GM12878 (cell line): Measurements from ENCODE around the gene CIROP. TPM values are rescaled to one million over a fixed set of nuclear protein-coding genes. Genes with fewer than 3 reads are reported as not detected.
A peak's percentile ranks its signal among the peaks of the same experiment; 100 is the strongest.

ENCODE experiments used
- ATAC-seq: fragments of 200-7000 bp; cut with Tn5 transposase; 3 replicates; pipeline ENCODE4 v1.9.1; 2020; ENCODE audit warnings: mild to moderate bottlenecking, moderate library complexity
- BruUV-seq: library from RNA; stranded (reverse); fragments of 400-500 nt; replicated peaks from 2 replicates; lab custom pipeline; 2021; lab: Mats Ljungman, UMichigan
- CTCF ChIA-PET: fragments of 300-600 bp; sonication (Branson Sonifier 250); formaldehyde crosslinking; extraction: SDS; loops from one replicate; lab custom pipeline; 2021; ENCODE audit warnings: inconsistent platforms; lab: Yijun Ruan, JAX
- POLR2A ChIA-PET: fragments of 350-600 bp; formaldehyde crosslinking; extraction: SDS; loops from one replicate; lab custom pipeline; 2021; ENCODE audit warnings: inconsistent platforms; lab: Charles Lee
- RAD21 ChIA-PET: fragments of 300-600 bp; sonication (Branson Sonifier 250); formaldehyde crosslinking; loops from one replicate; lab custom pipeline; 2023; ENCODE audit warnings: antibody characterized with exemption; ENCODE audit not compliant: unreplicated experiment; lab: Charles Lee
- SMC1A ChIA-PET: fragments of 300-600 bp; sonication (Branson Sonifier 250); formaldehyde crosslinking; loops from one replicate; lab custom pipeline; 2023; ENCODE audit not compliant: unreplicated experiment, uncharacterized antibody; lab: Charles Lee
- DNase-seq: peaks from one replicate; pipeline ENCODE4 v3.0.0-alpha.2; 2011; ENCODE audit warnings: low read depth, low spot score
- FAIRE-seq: peaks from 3 replicates; lab custom pipeline; 2011; peaks lifted over from hg19 to GRCh38; lab: Jason Lieb, UNC
- H2AFZ ChIP-seq: 2 replicates; pipeline ENCODE4 v1.6.0; 2011; ENCODE audit warnings: low read depth, low read length, control low read depth; ENCODE audit not compliant: control insufficient read depth
- H3K27ac ChIP-seq: 2 replicates; pipeline ENCODE4 v1.5.1; 2011; ENCODE audit warnings: control low read depth; ENCODE audit not compliant: control insufficient read depth, insufficient read depth
- H3K27me3 ChIP-seq, 2 experiments: replicated peaks in 1 of 2; 2 replicates each; pipeline versions ENCODE4 v1.6.0 to v1.6.1; 2011; ENCODE audit warnings: low read length in 1 of 2; ENCODE audit not compliant: control insufficient read depth in 2 of 2, insufficient read depth in 2 of 2
- H3K36me3 ChIP-seq, 2 experiments: 2 replicates each; pipeline ENCODE4 v1.5.1; 2011; ENCODE audit warnings: low read length in 1 of 2; ENCODE audit not compliant: control insufficient read depth in 2 of 2, insufficient read depth in 2 of 2
- H3K4me1 ChIP-seq: 2 replicates; pipeline ENCODE4 v1.6.1; 2011; ENCODE audit warnings: mild to moderate bottlenecking, low read length, moderate library complexity, mixed read lengths; ENCODE audit not compliant: control insufficient read depth, insufficient read depth
- H3K4me2 ChIP-seq: 2 replicates; pipeline ENCODE4 v1.6.0; 2011; ENCODE audit warnings: control low read depth; ENCODE audit not compliant: control insufficient read depth, insufficient read depth
- H3K4me3 ChIP-seq: fragments of 200-600 bp; sonication (generic); 2 replicates; pipeline ENCODE4 v1.5.1; 2016
- H3K79me2 ChIP-seq: 2 replicates; pipeline ENCODE4 v1.6.0; 2011; ENCODE audit warnings: low read length; ENCODE audit not compliant: control insufficient read depth, insufficient read depth
- H3K9ac ChIP-seq: 2 replicates; pipeline ENCODE4 v1.8.0; 2011; ENCODE audit warnings: low read length, control low read depth, mixed read lengths; ENCODE audit not compliant: control insufficient read depth, insufficient read depth
- H3K9me3 ChIP-seq: replicated peaks from 3 replicates; pipeline ENCODE4 v1.5.1; 2011; ENCODE audit warnings: mild to moderate bottlenecking, low read length; ENCODE audit not compliant: control insufficient read depth, insufficient read depth
- H4K20me1 ChIP-seq: 2 replicates; pipeline ENCODE4 v1.6.0; 2011; ENCODE audit not compliant: control insufficient read depth, insufficient read depth
- EED ChIP-seq: sonication (generic); IDR thresholded peaks from 2 replicates; pipeline ENCODE4 v1.6.1; 2016; ENCODE audit warnings: antibody characterized with exemption, low read depth
- HCFC1 ChIP-seq: fragments of 150-350 bp; IDR thresholded peaks from 2 replicates; pipeline ENCODE4 v1.6.1; 2014; ENCODE audit warnings: low read length
- RUNX3 ChIP-seq: IDR thresholded peaks from 2 replicates; pipeline ENCODE4 v1.6.1; 2012; ENCODE audit warnings: low read length, inconsistent platforms
- SKIL ChIP-seq: fragments of 450-650 bp; IDR thresholded peaks from 2 replicates; pipeline ENCODE4 v1.6.1; 2017; ENCODE audit warnings: mild to moderate bottlenecking, low read depth, inconsistent platforms; ENCODE audit not compliant: poor library complexity, severe bottlenecking
- TBL1XR1 ChIP-seq: IDR thresholded peaks from 2 replicates; pipeline ENCODE4 v1.6.1; 2012; ENCODE audit warnings: low read depth, low read length, improper control_type of control experiment
- WGBS: methylation state at CpG from one replicate; pipeline ENCODE4 v1.1.6; 2016; ENCODE audit warnings: low lambda C conversion rate; ENCODE audit not compliant: insufficient replicate concordance, insufficient coverage; ENCODE audit errors: missing lambda C conversion rate; 5-methylcytosine and 5-hydroxymethylcytosine counted together
- in situ Hi-C: fragments of 300-500 bp; cut with MboI; formaldehyde crosslinking; loops from 9 replicates; pipeline ENCODE4 v1.14.3; 2018; ENCODE audit warnings: mixed read lengths
- intact Hi-C: fragments of 100-400 bp; cut with micrococcal nuclease; formaldehyde crosslinking; loops from one replicate; pipeline ENCODE4 v1.14.2; 2022; ENCODE audit not compliant: unreplicated experiment
- polyA plus RNA-seq, 11 experiments: library from polyadenylated mRNA; depleted of rRNA in 4 of 11; unstranded in 6 of 11; stranded (reverse) in 5 of 11; fragments of >200 nt; fragmentation: Nextera tagmentation in 4 of 11; fragmentation: Illumina TruSeq in 1 of 11; extraction: Ambion mirVana in 4 of 11; extraction: Trizol in 1 of 11; gene quantifications; 1 replicate in 1 of 11; 2 replicates in 10 of 11; pipeline versions ENCODE4 v1.2.1 to v1.2.3, GENCODE V29; 2011 to 2016; ENCODE audit warnings: inconsistent platforms in 2 of 11, missing spikeins in 2 of 11, low read depth in 1 of 11
- total RNA-seq, 4 experiments: library from RNA; depleted of rRNA in 3 of 4; stranded (reverse); fragments of >200 nt in 3 of 4; fragmentation: Illumina TruSeq in 1 of 4; extraction: Trizol in 1 of 4; gene quantifications; 2 replicates each; pipeline versions ENCODE4 v1.2.1 to v1.2.3, GENCODE V29; 2013 to 2021

The CIROP gene
- total and polyA plus RNA-seq, 10 of the 15 experiments (the other 5 are each of a cell fraction or from before 2014, with no cell fraction given), result not detected

- no peak for FAIRE-seq
- in situ Hi-C loops, result no loop called here
- H3K4me3 ChIP-seq, result no peak overlapping the region
- ChIA-PET CTCF (interaction anchor here (1.2 kb wide), 1 partner anchor 38 kb away, joined by 3 read pairs; no protein-coding TSS in a partner anchor), SMC1A (no interaction called here), RAD21 (no interaction called here), POLR2A (no interaction called here)
- H3K27ac ChIP-seq, result no peak overlapping the region
- 0 out of 2 replicates have a peak, but pooled peaks have one; percentile 29 for TF ChIP-seq RUNX3
- peak; percentile 40; the same call in 1 of the 2 replicates for TF ChIP-seq EED
- TF ChIP-seq TBL1XR1, result no peak
- TF ChIP-seq HCFC1, result no peak
- TF ChIP-seq SKIL, result no peak
- no peak overlapping the region for H2AFZ ChIP-seq
- no peaks in the 10 kb centered on the region for H3K36me3 ChIP-seq
- H3K27me3 ChIP-seq, result peaks cover 0 to 7% of the 10 kb centered on the region in 2 experiments; a peak in 3 of 4 replicates
- no peaks in the 10 kb centered on the region for H3K79me2 ChIP-seq
- WGBS, result 36% methylated on average over 10 of the region's 10 CpGs
- no peaks in the 10 kb centered on the region for H4K20me1 ChIP-seq
- peaks cover 6% of the 10 kb centered on the region for H3K4me1 ChIP-seq
- DNase-seq, result no peak
- no peak overlapping the region for H3K9ac ChIP-seq
- intact Hi-C loops, result no loop called here
- no peak for ATAC-seq
- no TSS peak for BruUV-seq
- H3K9me3 ChIP-seq, result no peaks in the 10 kb centered on the region
- no peak overlapping the region for H3K4me2 ChIP-seq
Observed at GRCh38 chr14:23115039-23115731, 10.4 kb upstream of the CIROP start.
